SIG-M5 (cell line): Measurements from ENCODE around the gene ITGA11.
A peak's percentile ranks its signal among the peaks of the same experiment; 100 is the strongest.

Experiments
- DNase-seq: peaks from one replicate; lab custom pipeline; 2025; lab: John Stamatoyannopoulos, UW

ITGA11 gene

DNA sequence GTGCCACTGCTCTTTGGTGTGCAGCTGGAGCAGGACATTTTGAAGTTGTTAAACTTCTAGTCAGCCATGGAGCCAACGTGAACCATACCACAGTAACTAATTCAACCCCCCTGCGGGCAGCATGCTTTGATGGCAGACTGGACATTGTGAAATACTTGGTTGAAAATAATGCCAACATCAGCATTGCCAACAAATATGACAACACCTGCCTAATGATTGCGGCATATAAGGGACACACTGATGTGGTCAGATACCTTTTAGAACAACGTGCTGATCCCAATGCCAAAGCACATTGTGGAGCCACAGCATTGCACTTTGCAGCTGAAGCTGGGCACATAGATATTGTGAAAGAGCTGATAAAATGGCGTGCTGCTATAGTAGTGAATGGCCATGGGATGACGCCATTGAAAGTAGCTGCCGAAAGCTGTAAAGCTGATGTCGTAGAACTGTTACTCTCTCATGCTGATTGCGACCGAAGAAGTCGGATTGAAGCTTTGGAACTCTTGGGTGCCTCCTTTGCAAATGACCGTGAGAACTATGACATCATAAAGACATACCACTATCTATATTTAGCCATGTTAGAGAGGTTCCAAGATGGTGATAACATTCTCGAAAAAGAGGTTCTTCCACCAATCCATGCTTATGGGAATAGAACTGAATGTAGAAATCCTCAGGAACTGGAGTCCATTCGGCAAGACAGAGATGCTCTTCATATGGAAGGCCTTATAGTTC, 142.2 kb downstream of the ITGA11 start:
- no peak for DNase-seq

GRCh38 chr15:68289057-68289456, 142.9 kb downstream of the ITGA11 start:
- DNase-seq = no peak

DNA sequence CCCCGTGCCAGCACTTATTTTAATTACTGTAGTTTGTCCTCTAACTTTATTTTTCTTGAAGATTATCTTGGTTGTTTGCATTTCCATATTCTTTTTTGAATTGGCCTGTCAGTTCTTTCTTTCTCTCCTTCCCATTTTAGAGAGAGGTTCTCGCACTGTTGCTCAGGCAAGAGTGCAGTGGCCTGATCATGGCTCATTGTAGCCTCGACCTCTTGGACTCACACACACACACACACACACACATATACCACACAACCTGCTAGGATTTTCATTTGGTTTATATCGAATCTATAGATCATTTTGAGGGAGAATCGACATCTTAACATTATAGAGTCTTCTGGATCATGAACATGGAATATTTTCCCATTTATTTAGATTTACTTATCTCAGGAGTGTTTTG, 145.7 kb downstream of the ITGA11 start:
- DNase-seq = no peak

- peak; percentile 64 for DNase-seq
Observed at GRCh38 chr15:68285259-68285980, 146.5 kb downstream of the ITGA11 start.

- DNase-seq = no peak
Observed at GRCh38 chr15:68284616-68285258, 147.2 kb downstream of the ITGA11 start.

DNA sequence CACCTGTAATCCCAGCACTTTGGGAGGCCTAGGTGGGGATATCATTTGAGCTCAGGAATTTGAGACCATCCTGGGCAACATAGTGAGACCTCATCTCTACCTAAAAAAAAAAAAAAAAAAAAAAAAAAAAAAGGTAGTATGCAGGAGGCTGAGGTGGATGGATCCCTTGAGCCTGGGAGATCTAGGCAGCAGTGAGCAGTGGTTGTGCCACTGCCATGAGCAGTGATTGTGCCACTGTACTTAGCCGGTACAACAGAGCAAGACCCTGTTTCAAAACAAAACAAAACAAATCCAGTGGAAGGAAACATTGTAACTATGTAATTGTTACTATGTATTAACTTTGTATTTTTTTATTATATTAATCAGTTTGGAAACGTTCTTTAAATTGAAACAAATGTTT, 148.6 kb downstream of the ITGA11 start:
- DNase-seq = no peak

- DNase-seq = no peak
Observed at GRCh38 chr15:68281008-68281407, 151.0 kb downstream of the ITGA11 start.

GRCh38 chr15:68279779-68280753, 151.9 kb downstream of the ITGA11 start:
- DNase-seq = no peak

- DNase-seq = no peak
Observed at GRCh38 chr15:68278595-68279405, 153.2 kb downstream of the ITGA11 start.

DNA sequence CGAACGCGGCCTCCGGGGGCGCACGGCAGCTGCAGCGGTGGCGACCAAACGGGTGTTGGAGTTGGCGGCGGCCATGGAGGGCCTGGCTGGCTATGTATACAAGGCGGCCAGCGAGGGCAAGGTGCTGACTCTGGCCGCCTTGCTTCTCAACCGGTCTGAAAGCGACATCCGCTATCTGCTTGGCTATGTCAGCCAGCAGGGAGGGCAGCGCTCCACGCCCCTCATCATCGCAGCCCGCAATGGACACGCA, 153.7 kb downstream of the ITGA11 start:
- DNase-seq = no peak

DNA sequence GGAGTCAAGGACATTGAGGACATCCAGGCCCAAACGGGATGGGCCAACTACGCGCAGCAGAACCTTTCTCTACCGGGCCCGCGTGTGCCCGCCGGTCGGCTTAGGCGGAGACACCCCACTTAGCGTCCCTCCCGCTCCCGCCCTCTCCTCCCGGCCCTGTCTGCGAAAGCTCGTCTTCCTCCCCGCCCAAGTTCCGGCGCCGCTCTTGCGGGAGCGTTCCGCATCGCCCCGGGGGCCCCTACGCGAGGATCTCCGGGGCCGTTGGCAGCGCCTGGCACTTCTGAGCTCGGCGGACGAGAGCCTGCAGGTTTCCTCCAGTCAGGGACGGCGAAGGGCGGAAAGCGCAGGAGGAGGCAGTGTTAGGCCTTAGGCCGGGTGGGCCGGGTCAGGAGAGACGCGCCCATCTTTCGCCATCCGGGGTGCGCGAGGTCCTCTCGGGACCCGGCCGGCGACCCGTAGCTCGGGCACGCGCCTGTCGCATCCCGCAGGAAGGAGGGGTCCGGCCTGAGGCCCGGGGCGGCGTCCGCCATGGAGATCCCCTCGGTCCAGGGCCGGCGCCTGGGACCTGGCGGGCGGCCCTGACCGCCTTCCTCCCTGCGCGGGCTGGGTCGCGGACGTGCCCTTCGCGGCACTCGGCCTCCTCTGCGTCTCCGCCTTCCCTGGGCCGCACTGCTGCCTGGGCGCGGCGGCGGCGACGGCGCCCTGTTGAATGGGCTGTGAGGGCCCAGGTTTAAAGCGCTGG, 154.2 kb downstream of the ITGA11 start, which contains the start of gene FEM1B:
FEM1B (plus strand) TSS at position 143 of the 742 bp plus-strand sequence. CDS start 673 bp downstream, outside the sequence.
- peak; percentile 36 for DNase-seq

- no peak for DNase-seq
Observed at GRCh38 chr15:68277131-68277602, 154.8 kb downstream of the ITGA11 start.

DNA sequence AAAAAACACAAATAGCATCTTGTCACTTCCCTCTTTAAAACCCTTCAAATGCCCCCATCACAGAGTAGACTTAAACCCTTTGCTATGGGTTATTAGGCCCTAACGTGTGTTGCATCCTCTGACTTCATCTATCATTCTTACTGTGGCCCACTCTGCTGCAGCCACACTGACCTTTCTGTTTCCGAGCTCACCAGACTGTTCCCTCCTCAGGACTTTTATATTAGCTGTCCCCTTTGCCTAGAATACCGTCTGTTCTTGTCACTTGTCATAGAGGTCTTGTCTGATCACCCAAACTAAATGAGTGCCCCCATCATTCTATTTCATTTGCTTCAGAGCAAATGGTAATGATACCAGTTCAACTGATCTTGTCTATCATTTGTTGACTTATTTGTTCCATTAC, 155.3 kb downstream of the ITGA11 start:
- DNase-seq = no peak

GRCh38 chr15:68275165-68275746, 156.7 kb downstream of the ITGA11 start:
- DNase-seq = no peak

DNA sequence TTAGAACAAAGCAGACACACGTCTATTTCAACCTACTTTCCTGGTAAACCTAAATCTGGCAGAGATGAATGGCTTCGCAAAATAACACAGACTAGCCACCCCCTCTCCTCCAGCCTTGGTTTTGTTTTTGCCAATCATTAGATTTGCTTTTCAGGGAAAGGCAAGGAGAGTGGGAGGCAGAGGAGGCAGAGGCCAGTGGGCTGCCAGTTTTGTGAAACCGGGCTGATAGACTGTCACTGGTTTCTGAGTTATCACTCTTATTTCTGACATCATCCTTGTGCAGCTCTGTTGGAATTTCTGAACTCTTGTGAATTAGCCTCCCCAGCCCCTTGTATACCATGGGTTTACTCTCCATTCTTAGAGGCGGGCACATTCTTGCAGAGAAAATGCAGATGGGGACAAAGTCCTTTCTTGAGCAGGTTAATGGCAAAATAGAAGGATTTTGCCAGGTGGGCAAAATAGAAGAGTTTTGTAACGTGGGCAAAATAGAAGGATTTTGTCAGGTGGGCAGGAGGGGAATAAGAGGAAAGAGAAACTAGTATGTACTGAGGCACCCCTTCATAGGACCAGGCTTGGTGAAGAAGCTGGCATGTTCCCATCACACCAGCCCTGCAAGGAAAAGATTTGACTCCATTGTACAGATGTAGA, 157.6 kb downstream of the ITGA11 start:
- no peak for DNase-seq

DNA sequence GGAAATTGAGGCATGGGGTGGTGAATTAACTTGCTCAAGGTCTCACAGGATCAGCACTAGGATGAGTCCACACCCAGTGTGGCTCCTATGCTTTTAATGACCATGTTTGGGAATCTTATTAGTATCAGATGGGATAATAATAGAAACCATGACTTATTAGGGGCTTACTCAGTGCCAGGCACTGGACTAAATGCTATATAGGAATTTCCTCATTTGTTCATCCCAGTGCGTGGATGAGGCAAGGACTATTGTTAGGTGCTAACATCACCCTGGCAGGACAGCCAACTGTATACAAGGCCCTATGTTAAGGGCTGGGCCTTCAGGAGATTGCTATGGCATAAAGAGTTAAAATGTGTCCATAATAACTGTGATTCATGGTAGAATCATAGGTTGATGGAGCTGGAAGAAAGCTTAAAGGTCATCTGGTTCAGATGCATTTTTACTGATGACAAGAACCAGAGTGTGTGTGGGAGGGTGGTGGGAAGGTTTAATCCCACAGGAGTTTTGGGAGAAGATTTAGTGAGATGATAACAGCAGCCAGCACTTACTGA, 159.2 kb downstream of the ITGA11 start:
- no peak for DNase-seq

GRCh38 chr15:68271854-68272471, 160.0 kb downstream of the ITGA11 start:
- DNase-seq = no peak

DNA sequence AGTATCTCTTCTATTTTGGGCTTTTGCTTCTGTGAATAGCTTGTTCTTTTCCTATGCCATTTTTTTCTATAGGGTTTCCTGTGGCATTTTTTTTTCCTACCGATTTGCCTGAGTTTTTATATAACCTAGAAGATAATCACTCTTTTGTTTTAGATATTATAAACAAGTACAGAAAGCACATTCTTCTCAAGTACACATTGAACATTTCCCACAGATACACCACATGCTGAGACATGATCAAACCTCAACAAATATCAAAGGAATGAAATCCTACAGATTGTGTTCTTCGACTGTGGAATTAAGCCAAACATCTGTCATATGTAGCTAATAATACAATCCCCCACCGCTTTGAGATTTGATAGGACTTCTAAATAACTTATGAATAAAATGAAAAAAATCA, 163.6 kb downstream of the ITGA11 start:
- DNase-seq = no peak

DNA sequence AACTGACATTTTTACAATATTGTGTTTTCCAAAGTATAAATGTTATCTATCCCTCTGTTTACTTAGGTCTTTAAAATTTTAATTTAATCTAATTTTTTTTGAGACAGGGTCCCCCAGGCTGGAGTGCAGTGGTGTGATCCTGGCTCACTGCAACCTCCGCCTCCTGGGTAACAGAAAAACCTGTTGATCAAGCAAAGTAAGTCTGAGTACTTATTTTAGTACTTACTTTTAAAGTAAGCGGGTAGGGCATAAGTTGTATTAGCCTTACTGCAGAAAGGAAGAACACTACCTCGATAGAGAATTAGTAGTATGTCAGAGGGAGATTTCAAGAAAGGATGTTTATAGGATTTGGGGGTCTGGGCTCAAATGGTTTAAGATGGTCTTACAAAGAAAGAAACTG, 166.3 kb downstream of the ITGA11 start:
- DNase-seq = no peak
